ENCODE data around the gene GLRX5.

The GLRX5 gene

DNA sequence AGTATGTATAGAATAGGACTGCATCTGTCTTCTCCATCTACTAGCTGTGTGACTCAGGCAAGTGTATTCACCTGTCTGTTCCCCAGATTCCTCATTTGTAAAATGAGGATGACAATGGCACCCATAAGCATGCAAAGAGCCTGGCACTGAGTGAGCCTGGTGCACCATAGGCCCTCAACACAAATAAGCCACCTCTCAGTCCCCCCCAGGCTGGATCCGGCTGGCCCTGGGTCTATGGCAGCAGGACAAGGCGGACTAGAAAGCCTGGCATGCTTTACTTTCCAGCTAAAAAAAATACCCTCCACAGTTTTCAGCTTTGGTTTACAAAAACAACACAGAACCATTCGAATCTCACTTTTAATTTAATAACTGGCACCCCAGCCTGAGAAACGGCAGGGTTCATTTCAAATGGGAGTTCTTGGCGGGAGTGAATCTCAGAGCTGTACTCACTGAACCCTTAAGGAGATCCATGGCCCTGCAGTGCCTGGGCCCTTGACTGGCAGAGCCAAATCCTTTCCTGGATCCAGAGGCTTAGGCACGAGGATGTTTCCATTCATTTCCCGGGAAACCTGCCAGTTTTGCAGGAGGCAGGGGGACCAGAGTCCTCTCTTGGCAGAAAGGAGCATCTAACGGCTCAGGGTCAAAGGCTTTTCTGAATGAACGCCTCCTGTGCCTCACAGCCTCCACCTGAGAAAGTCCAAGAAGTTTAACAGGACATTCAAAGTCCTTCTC is 36.1 kb upstream of the GLRX5 start:
- H3K4me3 ChIP-seq (ENCODE audit: low read length in 2 of 2) = no peak overlapping the region
- H3K36me3 ChIP-seq (ENCODE audit: control insufficient read depth in 2 of 2, insufficient read depth in 2 of 2, low read length in 2 of 2) = no peaks in the 10 kb centered on the region
- H3K9me3 ChIP-seq (ENCODE audit: control insufficient read depth in 2 of 2, low read length in 2 of 2) = no peaks in the 10 kb centered on the region
- H3K27me3 ChIP-seq (ENCODE audit: control insufficient read depth in 2 of 2, insufficient read depth in 2 of 2, low read length in 2 of 2) = no peaks in the 10 kb centered on the region
- peaks cover 31 to 59% of the 10 kb centered on the region in 2 donors for H3K4me1 ChIP-seq (ENCODE audit: control insufficient read depth in 2 of 2, insufficient read depth in 2 of 2, low read length in 2 of 2)
- H3K9ac ChIP-seq (ENCODE audit: low read depth in 1 of 2, low read length in 2 of 2) = no peak overlapping the region
- no peak overlapping the region for H3K27ac ChIP-seq (ENCODE audit: low read depth in 2 of 2, low read length in 2 of 2)

DNA sequence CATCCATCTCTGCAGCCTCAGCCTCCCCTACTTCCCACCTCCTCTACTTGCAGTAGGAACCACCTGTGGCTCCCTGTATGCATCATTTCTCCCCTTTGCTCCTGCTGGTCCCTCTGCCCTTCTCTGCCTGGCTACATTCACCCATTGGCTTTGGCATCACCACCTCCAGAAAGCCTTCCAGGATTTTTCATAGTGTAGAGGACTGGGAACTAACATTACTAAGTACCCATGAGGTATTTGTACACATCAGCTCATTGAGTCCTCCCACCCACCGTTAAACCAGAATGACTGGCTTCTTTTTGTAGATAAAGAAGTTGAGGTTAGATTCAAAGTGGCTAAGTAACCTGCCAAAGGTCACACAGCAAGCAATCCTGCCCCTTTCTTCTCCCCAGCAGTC is 35.5 kb upstream of the GLRX5 start:
- Histone ChIP-seq H3K9ac (ENCODE audit: low read depth in 1 of 2, low read length in 2 of 2) (no peak overlapping the region), H3K4me3 (ENCODE audit: low read length in 2 of 2) (no peak overlapping the region), H3K36me3 (ENCODE audit: control insufficient read depth in 2 of 2, insufficient read depth in 2 of 2, low read length in 2 of 2) (no peaks in the 10 kb centered on the region), H3K9me3 (ENCODE audit: control insufficient read depth in 2 of 2, low read length in 2 of 2) (no peaks in the 10 kb centered on the region), H3K27ac (ENCODE audit: low read depth in 2 of 2, low read length in 2 of 2) (no peak overlapping the region), H3K4me1 (ENCODE audit: control insufficient read depth in 2 of 2, insufficient read depth in 2 of 2, low read length in 2 of 2) (peaks cover 31 to 57% of the 10 kb centered on the region in 2 donors), H3K27me3 (ENCODE audit: control insufficient read depth in 2 of 2, insufficient read depth in 2 of 2, low read length in 2 of 2) (no peaks in the 10 kb centered on the region)

DNA sequence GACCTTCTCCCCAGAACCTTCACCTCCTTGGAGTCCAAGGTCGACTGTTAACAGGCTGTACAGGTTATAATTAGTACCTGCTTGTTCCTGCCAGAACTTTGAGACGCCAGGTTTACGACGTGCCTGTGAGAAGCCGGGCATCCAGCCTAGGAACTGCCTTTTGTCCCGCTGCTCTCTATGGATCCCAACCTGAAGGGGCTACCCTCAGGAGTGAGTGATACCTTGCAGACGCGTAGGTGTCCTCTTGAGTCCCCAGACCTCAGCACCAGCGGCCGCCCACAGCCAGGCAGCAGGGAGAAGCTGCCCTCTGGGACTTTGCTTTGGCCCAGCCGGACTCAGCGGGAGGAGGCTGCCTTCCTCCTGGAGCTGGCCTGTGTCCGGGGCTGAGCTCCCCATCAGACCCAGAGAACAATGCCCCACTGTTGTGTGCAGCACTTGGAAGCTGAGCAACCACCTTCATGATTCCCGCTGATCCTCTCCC is 34.6 kb upstream of the GLRX5 start:
- Histone ChIP-seq H3K27me3 (ENCODE audit: control insufficient read depth in 2 of 2, insufficient read depth in 2 of 2, low read length in 2 of 2) (no peaks in the 10 kb centered on the region), H3K27ac (ENCODE audit: low read depth in 2 of 2, low read length in 2 of 2) (peak overlapping the region; percentile 21 to 48), H3K36me3 (ENCODE audit: control insufficient read depth in 2 of 2, insufficient read depth in 2 of 2, low read length in 2 of 2) (no peaks in the 10 kb centered on the region), H3K4me1 (ENCODE audit: control insufficient read depth in 2 of 2, insufficient read depth in 2 of 2, low read length in 2 of 2) (peaks cover 29 to 52% of the 10 kb centered on the region in 2 donors), H3K9ac (ENCODE audit: low read depth in 1 of 2, low read length in 2 of 2) (no peak overlapping the region), H3K4me3 (ENCODE audit: low read length in 2 of 2) (no peak overlapping the region), H3K9me3 (ENCODE audit: control insufficient read depth in 2 of 2, low read length in 2 of 2) (no peaks in the 10 kb centered on the region)

DNA sequence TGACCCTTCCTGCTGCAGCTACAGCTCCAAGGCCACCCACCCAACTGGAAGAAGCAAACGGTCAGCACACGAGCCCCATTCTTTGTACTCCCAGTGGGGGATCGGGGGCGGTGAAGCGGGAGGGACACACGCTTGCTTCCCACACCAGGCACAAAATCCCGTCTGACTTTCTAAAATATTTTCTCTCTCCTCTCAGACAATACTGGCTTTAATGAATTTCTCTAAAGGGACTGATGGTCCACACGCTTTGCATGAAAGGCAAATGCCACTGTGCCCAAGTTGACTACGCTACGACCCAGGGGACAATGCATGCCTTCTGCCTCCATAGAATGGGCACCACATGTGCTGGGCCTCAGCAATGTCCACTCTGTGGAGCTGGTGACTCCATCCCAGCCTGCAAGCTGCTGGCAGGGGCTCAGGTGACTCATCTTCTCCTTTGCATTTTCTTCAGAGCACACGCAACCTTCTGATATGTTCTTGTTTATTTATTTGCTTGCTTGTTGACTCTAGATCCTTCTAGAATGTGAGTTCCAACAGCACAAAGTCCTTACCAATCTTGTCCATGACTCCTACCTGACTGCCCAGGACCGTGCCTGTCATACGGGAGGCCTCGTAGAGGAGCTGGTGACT is 34.0 kb upstream of the GLRX5 start:
- no peak overlapping the region for H3K4me3 ChIP-seq (ENCODE audit: low read length in 2 of 2)

DNA sequence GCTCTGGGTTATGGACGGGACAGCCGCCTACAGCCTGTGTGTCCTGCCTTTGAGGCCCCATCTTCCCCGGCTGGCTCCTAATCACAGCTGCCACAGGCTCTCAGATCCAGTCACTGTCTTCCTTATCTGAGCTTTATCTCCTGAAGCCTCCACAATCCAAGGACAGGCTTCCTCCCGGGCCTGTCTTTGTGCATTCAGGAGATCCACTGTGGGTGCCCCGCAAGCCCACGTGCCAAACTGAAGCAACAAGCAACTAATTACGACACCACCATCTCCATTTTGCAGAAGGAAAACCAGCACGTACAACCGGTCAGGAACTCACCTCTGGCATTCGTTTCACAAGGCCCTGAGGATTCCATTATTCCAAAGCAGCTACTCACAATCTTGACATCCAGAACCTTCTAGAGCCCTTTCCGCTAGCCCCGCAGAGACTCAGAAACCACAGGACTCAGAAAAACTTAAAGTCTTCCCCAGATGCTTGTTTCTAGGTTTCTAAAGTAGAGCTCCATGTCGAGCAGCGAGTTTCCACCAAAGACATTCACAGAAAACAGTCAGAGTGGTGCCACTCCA is 32.4 kb upstream of the GLRX5 start:
- H3K27ac ChIP-seq (ENCODE audit: low read depth in 2 of 2, low read length in 2 of 2) = peak overlapping the region; percentile 2 to 13
- peaks cover 8 to 35% of the 10 kb centered on the region in 2 donors for H3K4me1 ChIP-seq (ENCODE audit: control insufficient read depth in 2 of 2, insufficient read depth in 2 of 2, low read length in 2 of 2)
- H3K27me3 ChIP-seq (ENCODE audit: control insufficient read depth in 2 of 2, insufficient read depth in 2 of 2, low read length in 2 of 2) = no peaks in the 10 kb centered on the region
- H3K4me3 ChIP-seq (ENCODE audit: low read length in 2 of 2) = no peak overlapping the region
- H3K36me3 ChIP-seq (ENCODE audit: control insufficient read depth in 2 of 2, insufficient read depth in 2 of 2, low read length in 2 of 2) = no peaks in the 10 kb centered on the region
- H3K9me3 ChIP-seq (ENCODE audit: control insufficient read depth in 2 of 2, low read length in 2 of 2) = no peaks in the 10 kb centered on the region
- H3K9ac ChIP-seq (ENCODE audit: low read depth in 1 of 2, low read length in 2 of 2) = no peak overlapping the region

More for the DNA sequence above, 34.0 kb upstream of the GLRX5 start:
- H3K36me3 ChIP-seq (ENCODE audit: control insufficient read depth in 2 of 2, insufficient read depth in 2 of 2, low read length in 2 of 2) = no peaks in the 10 kb centered on the region
- no peaks in the 10 kb centered on the region for H3K27me3 ChIP-seq (ENCODE audit: control insufficient read depth in 2 of 2, insufficient read depth in 2 of 2, low read length in 2 of 2)
- H3K27ac ChIP-seq (ENCODE audit: low read depth in 2 of 2, low read length in 2 of 2) = peak overlapping the region; percentile 24 to 48
- no peak overlapping the region for H3K9ac ChIP-seq (ENCODE audit: low read depth in 1 of 2, low read length in 2 of 2)
- H3K9me3 ChIP-seq (ENCODE audit: control insufficient read depth in 2 of 2, low read length in 2 of 2) = no peaks in the 10 kb centered on the region
- peaks cover 23 to 45% of the 10 kb centered on the region in 2 donors for H3K4me1 ChIP-seq (ENCODE audit: control insufficient read depth in 2 of 2, insufficient read depth in 2 of 2, low read length in 2 of 2)

DNA sequence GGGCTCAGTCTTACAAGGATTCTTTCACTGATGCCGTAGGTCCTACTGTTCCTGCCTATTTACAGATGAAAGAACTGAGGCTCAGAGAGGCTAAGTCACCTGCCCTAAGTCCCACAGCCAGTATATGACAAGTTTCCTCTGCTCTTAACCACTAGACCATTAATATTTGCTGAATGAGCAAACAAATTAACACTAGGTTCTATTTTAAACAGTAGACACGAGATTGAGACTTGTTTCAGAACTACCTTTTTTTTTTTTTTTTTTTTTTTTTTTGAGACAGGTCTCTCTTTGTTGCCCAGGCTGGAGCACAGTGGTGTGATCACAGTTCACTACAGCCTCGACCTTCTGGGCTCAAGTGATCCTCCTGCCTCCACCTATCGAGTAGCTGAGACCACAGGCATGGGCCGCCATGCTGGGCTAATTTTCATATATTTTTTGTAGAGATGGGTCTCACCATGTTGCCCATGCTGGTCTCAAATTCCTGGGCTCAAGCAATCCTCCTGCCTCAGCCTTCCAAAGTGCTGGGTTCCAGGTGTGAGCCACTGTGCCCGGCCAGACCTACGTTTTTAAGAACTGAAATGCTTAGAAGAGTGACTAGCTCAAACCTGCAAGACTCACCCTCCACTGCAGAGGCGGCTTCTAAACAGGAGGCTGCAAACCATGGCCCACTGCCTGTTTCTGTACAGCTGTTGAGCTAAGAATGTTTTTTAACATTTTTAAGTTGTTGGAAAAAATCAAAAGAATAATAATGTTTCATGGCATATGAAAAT is 31.3 kb upstream of the GLRX5 start:
- Histone ChIP-seq H3K4me1 (ENCODE audit: control insufficient read depth in 2 of 2, insufficient read depth in 2 of 2, low read length in 2 of 2) (peaks cover 14 to 31% of the 10 kb centered on the region in 2 donors), H3K36me3 (ENCODE audit: control insufficient read depth in 2 of 2, insufficient read depth in 2 of 2, low read length in 2 of 2) (no peaks in the 10 kb centered on the region), H3K27me3 (ENCODE audit: control insufficient read depth in 2 of 2, insufficient read depth in 2 of 2, low read length in 2 of 2) (no peaks in the 10 kb centered on the region), H3K27ac (ENCODE audit: low read depth in 2 of 2, low read length in 2 of 2) (peak overlapping the region in 1 of 2 donors; percentile 54), H3K4me3 (ENCODE audit: low read length in 2 of 2) (no peak overlapping the region), H3K9ac (ENCODE audit: low read depth in 1 of 2, low read length in 2 of 2) (no peak overlapping the region), H3K9me3 (ENCODE audit: control insufficient read depth in 2 of 2, low read length in 2 of 2) (no peaks in the 10 kb centered on the region)

DNA sequence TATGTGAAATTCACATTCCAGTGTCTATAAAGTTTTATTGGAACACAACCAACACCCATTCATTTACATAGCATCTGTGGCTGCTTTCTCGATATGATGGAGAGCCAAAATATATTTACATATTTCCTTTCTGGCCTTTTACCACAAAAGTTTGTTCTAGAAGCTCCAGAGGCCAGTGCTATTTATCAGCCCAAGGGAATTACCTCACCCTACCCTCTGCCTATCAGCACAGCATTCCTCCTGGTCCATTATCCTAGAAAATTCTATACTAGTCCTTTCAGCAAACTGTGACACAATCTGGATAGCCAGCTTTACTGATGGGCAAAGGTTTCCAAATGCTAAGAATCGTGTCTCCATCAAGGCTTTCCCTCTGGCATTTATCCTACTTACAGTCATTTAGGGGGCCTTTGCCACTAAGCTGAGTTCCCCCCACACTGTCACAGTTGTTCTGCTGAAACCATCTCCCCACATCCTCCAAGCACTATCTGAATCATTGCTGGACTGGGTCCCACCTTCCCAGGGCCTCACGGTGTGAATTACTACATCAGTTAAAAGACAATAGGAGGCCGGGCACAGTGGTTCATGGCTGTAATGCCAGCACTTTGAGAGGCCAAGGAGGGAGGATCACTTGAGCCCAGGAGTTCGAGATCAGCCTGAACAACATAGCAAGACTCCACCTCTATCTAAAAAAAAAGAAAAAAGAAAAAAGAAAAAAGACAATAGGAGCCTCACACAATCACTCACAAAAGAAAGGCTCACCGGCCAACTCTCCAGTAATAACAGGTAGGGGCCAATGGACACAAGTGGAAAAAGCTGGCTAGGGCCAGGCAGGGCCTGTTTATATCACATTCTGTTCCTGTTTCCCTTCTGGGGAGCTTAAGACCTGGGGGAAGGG is 30.5 kb upstream of the GLRX5 start:
- no peaks in the 10 kb centered on the region for H3K9me3 ChIP-seq (ENCODE audit: control insufficient read depth in 2 of 2, low read length in 2 of 2)
- H3K4me3 ChIP-seq (ENCODE audit: low read length in 2 of 2) = no peak overlapping the region
- H3K4me1 ChIP-seq (ENCODE audit: control insufficient read depth in 2 of 2, insufficient read depth in 2 of 2, low read length in 2 of 2) = peaks cover 15 to 24% of the 10 kb centered on the region in 2 donors
- H3K27ac ChIP-seq (ENCODE audit: low read depth in 2 of 2, low read length in 2 of 2) = peak overlapping the region; percentile 18 to 25
- H3K27me3 ChIP-seq (ENCODE audit: control insufficient read depth in 2 of 2, insufficient read depth in 2 of 2, low read length in 2 of 2) = no peaks in the 10 kb centered on the region
- no peak overlapping the region for H3K9ac ChIP-seq (ENCODE audit: low read depth in 1 of 2, low read length in 2 of 2)
- no peaks in the 10 kb centered on the region for H3K36me3 ChIP-seq (ENCODE audit: control insufficient read depth in 2 of 2, insufficient read depth in 2 of 2, low read length in 2 of 2)

DNA sequence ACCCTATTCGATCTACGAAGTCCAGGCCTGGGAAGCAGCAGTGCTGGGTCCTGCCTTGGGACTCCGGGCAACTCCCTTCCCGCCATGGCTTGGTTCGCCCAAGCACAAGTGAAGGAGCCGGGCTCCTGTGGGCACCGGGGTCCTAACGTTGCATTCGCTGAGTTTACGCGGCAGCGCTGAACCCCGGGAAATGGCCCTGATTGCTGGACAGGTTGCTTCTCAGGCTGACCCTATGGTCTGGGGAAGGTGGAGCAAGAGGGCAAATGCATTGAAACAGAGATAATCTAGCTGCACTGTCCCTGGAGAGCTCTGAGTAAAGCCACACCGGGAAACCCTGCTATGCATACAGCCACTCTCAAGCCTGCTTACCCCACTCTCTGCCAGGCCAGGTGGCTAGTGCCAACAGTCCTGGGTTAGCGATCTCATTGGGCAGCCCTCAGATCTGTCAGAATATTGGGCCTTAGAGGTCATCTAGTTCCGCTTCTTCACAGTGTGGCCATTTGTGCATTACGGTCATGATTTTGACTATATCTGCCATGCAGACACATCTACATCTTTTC is 29.7 kb upstream of the GLRX5 start:
- Histone ChIP-seq H3K9ac (ENCODE audit: low read depth in 1 of 2, low read length in 2 of 2) (no peak overlapping the region), H3K4me3 (ENCODE audit: low read length in 2 of 2) (no peak overlapping the region), H3K36me3 (ENCODE audit: control insufficient read depth in 2 of 2, insufficient read depth in 2 of 2, low read length in 2 of 2) (no peaks in the 10 kb centered on the region), H3K9me3 (ENCODE audit: control insufficient read depth in 2 of 2, low read length in 2 of 2) (no peaks in the 10 kb centered on the region), H3K27me3 (ENCODE audit: control insufficient read depth in 2 of 2, insufficient read depth in 2 of 2, low read length in 2 of 2) (no peaks in the 10 kb centered on the region), H3K4me1 (ENCODE audit: control insufficient read depth in 2 of 2, insufficient read depth in 2 of 2, low read length in 2 of 2) (peaks cover 16 to 20% of the 10 kb centered on the region in 2 donors), H3K27ac (ENCODE audit: low read depth in 2 of 2, low read length in 2 of 2) (no peak overlapping the region)

DNA sequence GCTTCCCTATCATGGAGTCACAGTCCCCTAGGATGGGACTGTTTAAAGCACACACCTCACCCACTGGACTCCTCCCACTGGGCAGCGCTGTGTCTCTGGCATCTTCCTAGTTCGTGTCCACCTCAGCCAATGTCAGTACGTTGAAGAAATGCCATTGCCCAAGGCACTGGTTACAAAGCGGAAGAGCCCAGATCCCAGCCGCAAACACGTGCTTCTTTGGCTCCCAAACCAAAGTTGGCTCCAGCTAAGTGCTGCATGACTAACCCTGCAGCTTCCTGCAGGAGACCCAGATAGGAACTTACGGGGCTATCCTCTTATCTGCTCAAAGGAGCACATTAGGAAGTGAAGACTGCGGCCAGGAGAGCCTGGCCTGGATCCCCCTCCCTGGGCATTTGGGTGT is 27.7 kb upstream of the GLRX5 start:
- no peaks in the 10 kb centered on the region for H3K9me3 ChIP-seq (ENCODE audit: control insufficient read depth in 2 of 2, low read length in 2 of 2)
- peaks cover 8 to 10% of the 10 kb centered on the region in 2 donors for H3K4me1 ChIP-seq (ENCODE audit: control insufficient read depth in 2 of 2, insufficient read depth in 2 of 2, low read length in 2 of 2)
- H3K9ac ChIP-seq (ENCODE audit: low read depth in 1 of 2, low read length in 2 of 2) = no peak overlapping the region
- H3K27me3 ChIP-seq (ENCODE audit: control insufficient read depth in 2 of 2, insufficient read depth in 2 of 2, low read length in 2 of 2) = no peaks in the 10 kb centered on the region
- no peak overlapping the region for H3K27ac ChIP-seq (ENCODE audit: low read depth in 2 of 2, low read length in 2 of 2)
- no peak overlapping the region for H3K4me3 ChIP-seq (ENCODE audit: low read length in 2 of 2)
- H3K36me3 ChIP-seq (ENCODE audit: control insufficient read depth in 2 of 2, insufficient read depth in 2 of 2, low read length in 2 of 2) = no peaks in the 10 kb centered on the region
